CD4-positive, alpha-beta T cell treated with Interleukin-1 beta for 1 hour (primary cell): ENCODE data around the gene COL2A1.

Experiments
- DNase-seq, 2 donors: peaks; one replicate each; pipeline ENCODE4 v3.0.0-alpha.2; 2020 to 2022

The COL2A1 gene

GRCh38 chr12:47942614-47943225 is 61.6 kb downstream of the COL2A1 start:
- DNase-seq = no peak

GRCh38 chr12:47941871-47942613 is 62.2 kb downstream of the COL2A1 start:
- DNase-seq = peak; percentile 41 to 50

GRCh38 chr12:47941475-47941780 is 62.8 kb downstream of the COL2A1 start:
- no peak for DNase-seq

DNA sequence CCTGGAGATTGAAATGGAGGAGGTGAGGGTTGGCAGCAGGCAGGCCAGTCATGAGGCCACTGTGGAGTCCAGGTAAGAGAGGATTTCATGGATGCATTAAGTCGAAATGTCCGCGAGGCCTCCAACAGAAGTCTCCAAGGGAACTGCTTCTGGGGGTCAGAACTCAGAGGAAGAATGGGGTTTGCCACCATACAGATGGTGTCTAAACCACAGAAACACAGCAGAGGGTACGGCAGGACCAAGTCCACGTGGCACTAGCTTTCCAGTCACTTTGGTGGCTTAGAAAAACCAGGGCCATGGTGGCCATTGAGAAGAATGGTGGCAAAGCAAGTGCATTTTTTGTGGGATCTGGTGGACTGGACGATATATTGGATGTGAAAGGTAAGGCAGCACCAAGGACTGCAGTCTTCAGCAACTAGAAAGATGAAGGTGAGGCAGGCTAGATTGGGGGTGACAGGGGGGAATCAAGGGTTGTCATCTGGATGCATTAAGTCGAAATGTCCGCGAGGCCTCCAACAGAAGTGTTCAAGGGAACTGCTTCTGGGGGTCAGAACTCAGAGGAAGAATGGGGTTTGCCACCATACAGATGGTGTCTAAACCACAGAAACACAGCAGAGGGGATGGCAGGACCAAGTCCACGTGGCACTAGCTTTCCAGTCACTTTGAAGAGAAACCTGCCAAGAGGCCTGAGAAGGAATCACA is 63.4 kb downstream of the COL2A1 start:
- DNase-seq = no peak

DNA sequence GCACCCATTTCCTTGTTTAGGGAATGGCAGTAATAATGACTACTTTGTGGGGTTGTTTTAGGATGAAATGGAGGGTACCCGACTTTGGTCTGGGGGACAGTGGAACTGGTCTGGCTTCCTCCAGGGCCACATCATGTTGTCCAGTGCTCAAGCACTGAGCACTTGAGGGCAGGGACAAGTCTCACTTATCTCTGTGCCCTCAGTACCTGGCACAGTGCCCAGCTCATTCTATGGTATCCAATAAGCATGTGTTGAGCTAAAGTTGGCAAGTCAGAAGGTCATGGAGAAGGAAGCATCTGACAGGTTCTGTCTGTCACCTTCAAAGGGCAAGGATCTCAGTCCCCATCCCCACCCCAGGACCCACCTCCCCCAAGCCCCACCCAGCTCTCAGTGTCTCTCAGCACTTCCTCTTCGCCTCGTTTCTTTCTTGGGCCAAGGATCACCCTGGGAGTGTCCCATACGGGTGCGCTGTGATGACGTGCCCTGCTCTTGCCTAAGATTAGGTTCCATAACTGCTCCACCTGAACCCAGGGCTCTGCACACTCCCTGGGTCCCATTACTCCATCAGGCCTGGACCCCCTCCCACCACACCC is 65.2 kb downstream of the COL2A1 start:
- DNase-seq = no peak

DNA sequence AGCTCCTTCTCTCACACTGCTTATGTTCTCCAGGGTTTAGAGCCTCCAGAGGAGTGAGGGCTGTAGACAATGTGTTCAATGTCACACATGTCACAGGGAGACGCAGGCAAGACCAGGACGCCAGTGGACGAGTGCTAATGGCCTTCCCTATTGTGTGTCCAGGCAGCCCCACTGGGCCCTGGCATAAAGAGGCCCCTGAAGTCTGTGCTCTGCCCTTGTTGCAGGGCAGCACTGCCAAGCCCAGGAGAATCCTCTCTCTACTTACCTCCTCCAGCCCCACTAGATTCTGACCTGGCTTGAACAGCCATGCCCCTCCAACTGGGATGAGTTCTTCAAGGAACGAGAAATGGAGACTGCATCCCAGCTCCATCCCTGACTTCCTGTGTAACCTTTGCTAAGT is 65.7 kb downstream of the COL2A1 start:
- no peak for DNase-seq

DNA sequence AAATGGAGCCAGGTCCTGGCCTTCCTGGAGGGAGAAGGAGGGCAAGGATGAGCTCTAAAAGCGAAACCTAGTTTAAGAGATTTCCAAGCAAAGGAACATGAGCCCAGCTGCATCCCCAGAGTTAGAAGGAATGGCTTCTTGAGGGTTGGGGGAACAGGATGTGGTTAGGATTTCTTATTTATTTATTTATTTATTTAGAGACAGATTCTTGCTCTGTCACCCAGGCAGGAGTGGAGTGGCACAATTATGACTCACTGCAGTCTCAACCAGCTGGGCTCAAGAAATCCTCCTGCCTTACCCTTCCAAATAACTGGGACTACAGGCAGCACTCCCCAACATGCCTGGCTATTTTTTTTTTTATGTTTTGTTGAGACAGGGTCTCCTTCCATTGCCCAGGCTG is 66.2 kb downstream of the COL2A1 start:
- no peak for DNase-seq

GRCh38 chr12:47935184-47935583 is 69.1 kb downstream of the COL2A1 start:
- DNase-seq = no peak

GRCh38 chr12:47931187-47931586 is 73.1 kb downstream of the COL2A1 start:
- no peak for DNase-seq

- no peak for DNase-seq
Observed at GRCh38 chr12:47930634-47931033, 73.6 kb downstream of the COL2A1 start.

GRCh38 chr12:47927346-47927745 is 76.9 kb downstream of the COL2A1 start:
- DNase-seq = no peak
